Caco-2 (cell line): ENCODE measurements around the gene REELD1. TPM values are rescaled to one million over a fixed set of nuclear protein-coding genes. Genes with fewer than 3 reads are reported as not detected.

Source experiments
- BruUV-seq: library from RNA; stranded (reverse); fragments of 400-500 nt; replicated peaks from 2 replicates; lab custom pipeline; 2021; lab: Mats Ljungman, UMichigan
- CTCF ChIA-PET: fragments of 300-600 bp; sonication (Branson Sonifier 250); formaldehyde crosslinking; loops from one replicate; lab custom pipeline; 2022; ENCODE audit warnings: antibody characterized with exemption; lab: Charles Lee
- POLR2A ChIA-PET: fragments of 300-600 bp; sonication (Branson Sonifier 250); formaldehyde crosslinking; loops from one replicate; lab custom pipeline; 2022; ENCODE audit warnings: antibody characterized with exemption; lab: Charles Lee
- DNase-seq, 2 experiments: peaks; one replicate each; pipeline versions ENCODE4 v3.0.0 to v3.0.0-alpha.2; 2020 to 2022
- H3K27me3 ChIP-seq: replicated peaks from 2 replicates; pipeline ENCODE4 v1.6.0; 2011; ENCODE audit warnings: low read length; ENCODE audit not compliant: control insufficient read depth, insufficient read depth
- H3K36me3 ChIP-seq: 2 replicates; pipeline ENCODE4 v1.5.1; 2011; ENCODE audit warnings: low read length; ENCODE audit not compliant: control insufficient read depth, insufficient read depth
- H3K4me1 ChIP-seq: fragments of 250-450 bp; sonication (Bioruptor Pico); 2 replicates; pipeline ENCODE4 v1.5.1; 2020; ENCODE audit warnings: mild to moderate bottlenecking
- H3K4me3 ChIP-seq: 2 replicates; pipeline ENCODE4 v1.5.1; 2011; ENCODE audit warnings: low read depth, mild to moderate bottlenecking, control low read depth, low read length
- H3K9me3 ChIP-seq: fragments of 250-450 bp; sonication (Bioruptor Pico); 2 replicates; pipeline ENCODE4 v1.5.1; 2020; ENCODE audit warnings: mild to moderate bottlenecking, moderate library complexity
- H3K27ac Mint-ChIP-seq: one replicate; pipeline ENCODE4 v1.8.0; 2022; ENCODE audit warnings: mixed read lengths; ENCODE audit not compliant: unreplicated experiment
- H3K27me3 Mint-ChIP-seq: one replicate; pipeline ENCODE4 v1.8.0; 2022; ENCODE audit warnings: mixed read lengths; ENCODE audit not compliant: insufficient read depth, unreplicated experiment
- H3K36me3 Mint-ChIP-seq: one replicate; pipeline ENCODE4 v1.8.0; 2022; ENCODE audit warnings: mild to moderate bottlenecking, mixed read lengths; ENCODE audit not compliant: insufficient read depth, unreplicated experiment
- H3K4me1 Mint-ChIP-seq: one replicate; pipeline ENCODE4 v1.8.0; 2022; ENCODE audit warnings: low read depth, mixed read lengths; ENCODE audit not compliant: unreplicated experiment
- H3K4me3 Mint-ChIP-seq: one replicate; pipeline ENCODE4 v1.8.0; 2022; ENCODE audit warnings: mild to moderate bottlenecking, moderate library complexity, mixed read lengths; ENCODE audit not compliant: unreplicated experiment
- H3K9me3 Mint-ChIP-seq: one replicate; pipeline ENCODE4 v1.8.0; 2022; ENCODE audit warnings: mixed read lengths; ENCODE audit not compliant: unreplicated experiment
- CTCF ChIP-seq, 2 experiments: fragments of 200-600 bp in 1 of 2; IDR thresholded peaks; 1 replicate in 1 of 2; 2 replicates in 1 of 2; pipeline versions ENCODE4 v1.5.1 to v1.8.0; 2011 to 2022; ENCODE audit warnings: antibody characterized with exemption in 1 of 2, control low read depth in 1 of 2, inconsistent platforms in 1 of 2, low read depth in 1 of 2, low read length in 1 of 2, mild to moderate bottlenecking in 1 of 2, moderate library complexity in 1 of 2; ENCODE audit not compliant: insufficient read depth in 1 of 2, severe bottlenecking in 1 of 2, unreplicated experiment in 1 of 2
- intact Hi-C: fragments of 100-400 bp; cut with micrococcal nuclease; formaldehyde crosslinking; loops from one replicate; pipeline ENCODE4 v1.10.0; 2022; ENCODE audit not compliant: unreplicated experiment
- total RNA-seq: library from RNA; stranded (reverse); gene quantifications from 2 replicates; pipeline ENCODE4 v1.2.3, GENCODE V29; 2022

Gene REELD1
- total RNA-seq, 1 experiment from 2014 or later, result not detected

- no peaks in the 10 kb centered on the region for H3K4me1 Mint-ChIP-seq
- H3K36me3 ChIP-seq, result no peaks in the 10 kb centered on the region
- no peak for DNase-seq
- no peak overlapping the region for H3K4me3 Mint-ChIP-seq
- no peaks in the 10 kb centered on the region for H3K9me3 Mint-ChIP-seq
- intact Hi-C loops, result no loop called here
- ChIA-PET POLR2A (no interaction called here), CTCF (no interaction called here)
- no peak for TF ChIP-seq CTCF (IDR thresholded peaks at IDR 0.05; ENCODE audit: insufficient read depth in 1 of 2, low read depth in 1 of 2, low read length in 1 of 2, severe bottlenecking in 1 of 2, unreplicated experiment in 1 of 2)
- H3K27me3 ChIP-seq, result no peaks in the 10 kb centered on the region
- no peak overlapping the region for H3K27ac Mint-ChIP-seq
- peaks cover 6% of the 10 kb centered on the region for H3K27me3 Mint-ChIP-seq
- peaks cover 4% of the 10 kb centered on the region; the same call in 1 of the 2 replicates for H3K4me1 ChIP-seq
- BruUV-seq, result no TSS peak
- no peaks in the 10 kb centered on the region for H3K9me3 ChIP-seq
- no peak overlapping the region for H3K4me3 ChIP-seq
- no peaks in the 10 kb centered on the region for H3K36me3 Mint-ChIP-seq
Observed at GRCh38 chr4:146170149-146170548, 44.2 kb upstream of the REELD1 start.

DNA sequence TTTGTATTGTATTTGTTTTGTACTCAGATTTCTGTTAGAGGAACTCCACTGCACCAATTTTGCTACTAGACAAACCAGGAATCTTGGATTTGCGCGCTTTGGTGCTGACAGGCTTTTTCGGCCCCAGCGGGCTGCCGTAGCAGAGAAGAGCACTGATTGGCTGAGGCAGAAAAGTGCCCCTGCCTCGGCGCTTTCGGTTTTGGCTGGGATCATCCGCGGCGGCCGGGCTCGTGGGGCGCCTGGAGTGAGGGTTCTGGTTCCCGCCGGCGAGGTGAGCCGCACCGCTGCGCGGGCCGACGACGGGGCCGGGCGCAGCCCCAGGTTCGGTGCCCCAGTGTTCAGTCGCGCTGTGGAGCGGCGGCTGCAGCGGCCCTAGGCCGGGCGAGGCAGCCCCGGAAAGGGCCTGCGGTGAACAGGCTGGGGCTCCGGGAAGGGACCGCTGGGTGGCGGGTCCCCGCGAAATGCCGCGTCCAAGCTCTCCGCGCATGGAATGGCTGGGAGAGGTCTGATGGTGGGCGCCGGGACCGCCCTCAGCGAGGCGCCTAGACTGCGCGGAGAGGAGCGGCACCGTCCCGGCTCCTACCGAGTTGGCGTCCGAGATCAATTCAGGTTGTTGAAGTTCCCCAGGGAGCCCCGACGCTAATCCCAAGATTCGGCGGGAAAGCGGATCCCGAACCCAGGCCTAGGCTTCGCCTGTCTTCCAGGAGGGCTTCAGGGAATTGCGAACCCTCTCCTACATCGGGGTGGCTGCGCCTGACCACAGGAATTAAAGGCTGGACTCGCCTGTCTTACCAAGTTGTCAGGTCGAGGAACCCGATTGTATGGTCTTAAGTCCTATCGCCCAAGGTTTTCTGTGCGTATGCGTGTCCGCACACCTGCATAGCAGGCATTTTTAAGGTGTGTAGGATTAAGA, 38.5 kb upstream of the REELD1 start, which contains the start of gene LSM6:
LSM6 (plus strand) TSS at position 178 of the 913 bp plus-strand sequence. CDS start 7,204 bp downstream, outside the sequence.
- peak within 1 kb of the TSS; percentile 77 for H3K4me3 Mint-ChIP-seq
- TSS peak; percentile 60 for BruUV-seq
- intact Hi-C loops, result no loop called here
- H3K27me3 Mint-ChIP-seq, result peaks cover 6% of the 10 kb centered on the region
- Histone ChIP-seq H3K27me3 (no peaks in the 10 kb centered on the region), H3K4me3 (peak within 1 kb of the TSS; percentile 60), H3K36me3 (no peaks in the 10 kb centered on the region), H3K9me3 (no peaks in the 10 kb centered on the region), H3K4me1 (peaks cover 11% of the 10 kb centered on the region)
- peak; percentile 81 to 82 for DNase-seq
- ChIA-PET CTCF (no interaction called here), POLR2A (no interaction called here)
- no peak for TF ChIP-seq CTCF (IDR thresholded peaks at IDR 0.05; ENCODE audit: insufficient read depth in 1 of 2, low read depth in 1 of 2, low read length in 1 of 2, severe bottlenecking in 1 of 2, unreplicated experiment in 1 of 2)
- peaks cover 7% of the 10 kb centered on the region for H3K36me3 Mint-ChIP-seq
- H3K9me3 Mint-ChIP-seq, result no peaks in the 10 kb centered on the region
- H3K27ac Mint-ChIP-seq, result peak within 1 kb of the TSS; percentile 67
- peaks cover 6% of the 10 kb centered on the region for H3K4me1 Mint-ChIP-seq

DNA sequence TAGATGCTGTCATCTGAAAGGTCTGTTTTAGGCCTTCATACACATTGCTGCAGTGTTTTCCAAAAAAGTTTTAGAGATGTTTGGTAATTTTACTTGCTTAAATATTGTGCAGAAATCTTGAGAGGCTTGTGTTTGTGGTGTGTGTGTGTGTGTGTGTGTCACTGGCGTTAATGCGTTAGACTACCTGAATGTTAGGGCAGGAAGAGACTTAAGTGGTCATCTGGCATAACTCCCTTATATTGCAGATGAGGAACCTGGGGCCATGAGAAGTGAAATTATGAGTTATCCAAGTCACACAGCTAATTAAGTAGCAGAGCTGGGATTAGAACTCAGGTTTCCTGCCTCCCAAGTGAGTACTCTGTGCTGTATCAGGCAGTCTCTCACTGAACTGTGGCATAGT, 37.4 kb upstream of the REELD1 start:
- peak overlapping the region; percentile 67 for H3K27ac Mint-ChIP-seq
- no peak for TF ChIP-seq CTCF (IDR thresholded peaks at IDR 0.05; ENCODE audit: insufficient read depth in 1 of 2, low read depth in 1 of 2, low read length in 1 of 2, severe bottlenecking in 1 of 2, unreplicated experiment in 1 of 2)
- intact Hi-C loops, result no loop called here

More for the DNA sequence above, 37.4 kb upstream of the REELD1 start:
- Mint-ChIP-seq H3K27me3 (peaks cover 3% of the 10 kb centered on the region), H3K4me3 (peak overlapping the region; percentile 77), H3K36me3 (peaks cover 7% of the 10 kb centered on the region), H3K4me1 (peaks cover 6% of the 10 kb centered on the region), H3K9me3 (no peaks in the 10 kb centered on the region)
- peak overlapping the region; percentile 60 for H3K4me3 ChIP-seq
- no peaks in the 10 kb centered on the region for H3K9me3 ChIP-seq
- CTCF ChIA-PET, result no interaction called here
- H3K36me3 ChIP-seq, result no peaks in the 10 kb centered on the region
- no peak for DNase-seq
- no TSS peak for BruUV-seq
- no peaks in the 10 kb centered on the region for H3K27me3 ChIP-seq
- H3K4me1 ChIP-seq, result peaks cover 11% of the 10 kb centered on the region
- POLR2A ChIA-PET, result no interaction called here
